T-helper 1 cell treated with Interleukin-12 subunit alpha and Interleukin-12 subunit beta and Interleukin-4 antibody, amounts not matched to agents 30 ng/mL and 1 ng/mL, for 36 hours (primary cell): ENCODE results near the gene TREM1. TPM values are rescaled to one million over a fixed set of nuclear protein-coding genes. Genes with fewer than 3 reads are reported as not detected.

Experiments used
- total RNA-seq: library from RNA; stranded (reverse); gene quantifications from 2 replicates; pipeline ENCODE4 v1.2.3, GENCODE V29; 2022

The TREM1 gene
- total RNA-seq, 1 donor from 2014 or later, result not detected

Other genes starting within 250 kb of the TREM1 start
- gene UNC5CL, start 247.5 kb downstream of the TREM1 start, total RNA-seq, result 1.7 and 2.1 TPM in 2 replicates
- not detected in 2 replicates for gene TSPO2, start 244.2 kb downstream of the TREM1 start, total RNA-seq
- not detected in 2 replicates for gene APOBEC2, start 233.5 kb downstream of the TREM1 start, total RNA-seq
- gene OARD1, start 214.3 kb downstream of the TREM1 start, total RNA-seq, result 24.3 and 25.2 TPM in 2 replicates
- 33.3 and 34.6 TPM in 2 replicates for gene NFYA, start 213.7 kb downstream of the TREM1 start, total RNA-seq
- not detected in 2 replicates for gene TREML1, start 132.3 kb downstream of the TREM1 start, total RNA-seq
- not detected in 2 replicates for gene TREM2, start 123.6 kb downstream of the TREM1 start, total RNA-seq
- gene TREML2, start 85.5 kb downstream of the TREM1 start, total RNA-seq, result 21.5 and 23.3 TPM in 2 replicates
- gene TREML4, start 58.3 kb downstream of the TREM1 start, total RNA-seq, result not detected in 2 replicates
- gene NCR2, start 48.9 kb upstream of the TREM1 start, total RNA-seq, result not detected in 2 replicates